ENCODE results near the gene FOXF1. TPM values are rescaled to one million over a fixed set of nuclear protein-coding genes. Genes with fewer than 3 reads are reported as not detected.

Gene FOXF1
- total RNA-seq, 2 experiments from 2014 or later, result not detected

DNA sequence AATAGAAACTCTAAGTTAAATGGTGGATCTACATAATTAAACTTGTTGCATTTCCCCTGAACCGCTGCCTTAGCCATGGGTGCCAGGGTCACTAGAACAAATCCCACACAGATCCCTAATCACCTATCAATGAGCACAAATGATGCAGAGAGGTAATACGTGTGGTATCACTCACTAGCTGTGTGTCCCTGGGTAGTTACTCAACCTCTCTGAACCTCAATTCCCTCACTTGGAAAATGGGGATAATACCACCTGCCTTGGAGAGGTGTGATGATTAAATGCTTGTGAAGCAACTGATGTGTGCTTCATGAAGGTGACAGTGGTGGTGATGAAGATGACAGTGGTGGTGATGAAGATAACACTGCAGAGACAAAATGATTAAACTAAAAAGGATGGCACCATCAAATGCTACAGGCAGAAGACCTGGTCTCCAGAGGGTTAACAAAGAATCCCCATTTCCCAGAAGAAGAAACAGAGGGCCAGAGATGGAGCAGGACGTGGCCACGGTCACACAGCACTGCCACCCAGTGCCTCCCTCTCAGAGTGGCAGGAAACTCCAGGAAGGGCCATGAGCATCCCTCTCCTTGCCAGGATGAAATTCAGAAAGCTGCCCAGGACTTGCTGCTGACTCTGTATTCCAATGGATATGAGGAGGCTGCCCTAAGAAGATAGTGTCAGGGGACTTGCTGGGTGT lies 17.9 kb upstream of the FOXF1 start:
- TF ChIP-seq, protein P1, sequence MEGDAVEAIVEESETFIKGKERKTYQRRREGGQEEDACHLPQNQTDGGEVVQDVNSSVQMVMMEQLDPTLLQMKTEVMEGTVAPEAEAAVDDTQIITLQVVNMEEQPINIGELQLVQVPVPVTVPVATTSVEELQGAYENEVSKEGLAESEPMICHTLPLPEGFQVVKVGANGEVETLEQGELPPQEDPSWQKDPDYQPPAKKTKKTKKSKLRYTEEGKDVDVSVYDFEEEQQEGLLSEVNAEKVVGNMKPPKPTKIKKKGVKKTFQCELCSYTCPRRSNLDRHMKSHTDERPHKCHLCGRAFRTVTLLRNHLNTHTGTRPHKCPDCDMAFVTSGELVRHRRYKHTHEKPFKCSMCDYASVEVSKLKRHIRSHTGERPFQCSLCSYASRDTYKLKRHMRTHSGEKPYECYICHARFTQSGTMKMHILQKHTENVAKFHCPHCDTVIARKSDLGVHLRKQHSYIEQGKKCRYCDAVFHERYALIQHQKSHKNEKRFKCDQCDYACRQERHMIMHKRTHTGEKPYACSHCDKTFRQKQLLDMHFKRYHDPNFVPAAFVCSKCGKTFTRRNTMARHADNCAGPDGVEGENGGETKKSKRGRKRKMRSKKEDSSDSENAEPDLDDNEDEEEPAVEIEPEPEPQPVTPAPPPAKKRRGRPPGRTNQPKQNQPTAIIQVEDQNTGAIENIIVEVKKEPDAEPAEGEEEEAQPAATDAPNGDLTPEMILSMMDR (IDR thresholded peaks at IDR 0.05), result no peak
- intact Hi-C loops (cut with micrococcal nuclease), result no loop called here
- ATAC-seq, result no peak
- ChIA-PET POLR2A (no interaction called here), CTCF (no interaction called here)
- peaks cover 61% of the 10 kb centered on the region for H3K27me3 Mint-ChIP-seq
- no peak overlapping the region for H3K27ac Mint-ChIP-seq
- no peaks in the 10 kb centered on the region for H3K36me3 Mint-ChIP-seq (ENCODE audit: low read depth)
- no peak overlapping the region for H3K4me3 Mint-ChIP-seq
- no peak for DNase-seq
- no peaks in the 10 kb centered on the region for H3K9me3 Mint-ChIP-seq
- peaks cover 3% of the 10 kb centered on the region for H3K4me1 Mint-ChIP-seq (ENCODE audit: low read depth)

DNA sequence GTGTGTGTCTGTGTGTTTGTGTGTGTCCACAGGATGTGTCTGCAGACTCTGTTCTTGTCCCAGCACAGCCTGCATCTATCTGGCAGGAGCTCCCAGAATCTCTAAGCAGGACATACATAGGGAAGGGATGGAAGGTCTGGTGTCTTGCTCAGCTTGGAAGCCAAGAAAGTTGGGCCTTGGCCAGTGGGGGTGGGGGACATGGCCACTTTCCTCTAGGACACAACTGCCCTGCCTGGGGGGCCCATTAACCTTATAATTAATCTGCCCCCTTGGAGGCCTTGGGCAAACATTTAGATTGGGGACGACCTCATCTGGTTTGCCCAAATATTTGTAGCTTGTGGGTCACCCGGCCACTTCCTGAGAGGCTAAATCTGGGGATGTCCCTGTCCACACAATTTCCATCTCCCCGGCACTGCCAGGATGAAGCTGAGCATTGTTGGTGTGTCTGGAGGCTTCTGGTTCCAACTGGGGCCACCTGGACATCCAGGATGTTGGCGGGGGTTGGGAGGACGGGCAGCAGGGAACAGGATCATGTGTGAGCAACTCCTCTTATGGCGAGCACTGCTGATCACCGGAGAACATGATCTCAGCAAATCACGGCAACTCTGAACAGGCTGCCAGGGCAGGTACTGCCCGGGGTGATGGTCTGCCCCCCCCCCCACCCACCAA lies 17.2 kb upstream of the FOXF1 start:
- ChIA-PET CTCF (interaction anchor here (0.6 to 1.3 kb wide), 2 partner anchors 27 to 769 kb away, joined by 3 to 5 read pairs; no protein-coding TSS in a partner anchor), POLR2A (no interaction called here)
- Mint-ChIP-seq H3K27ac (no peak overlapping the region), H3K4me3 (no peak overlapping the region), H3K4me1 (ENCODE audit: low read depth) (peaks cover 3% of the 10 kb centered on the region), H3K27me3 (peaks cover 65% of the 10 kb centered on the region), H3K36me3 (ENCODE audit: low read depth) (no peaks in the 10 kb centered on the region), H3K9me3 (no peaks in the 10 kb centered on the region)
- no peak for ATAC-seq
- TF ChIP-seq, protein P1 (IDR thresholded peaks at IDR 0.05), result no peak
- DNase-seq, result no peak
- intact Hi-C loops (cut with micrococcal nuclease), result no loop called here

DNA sequence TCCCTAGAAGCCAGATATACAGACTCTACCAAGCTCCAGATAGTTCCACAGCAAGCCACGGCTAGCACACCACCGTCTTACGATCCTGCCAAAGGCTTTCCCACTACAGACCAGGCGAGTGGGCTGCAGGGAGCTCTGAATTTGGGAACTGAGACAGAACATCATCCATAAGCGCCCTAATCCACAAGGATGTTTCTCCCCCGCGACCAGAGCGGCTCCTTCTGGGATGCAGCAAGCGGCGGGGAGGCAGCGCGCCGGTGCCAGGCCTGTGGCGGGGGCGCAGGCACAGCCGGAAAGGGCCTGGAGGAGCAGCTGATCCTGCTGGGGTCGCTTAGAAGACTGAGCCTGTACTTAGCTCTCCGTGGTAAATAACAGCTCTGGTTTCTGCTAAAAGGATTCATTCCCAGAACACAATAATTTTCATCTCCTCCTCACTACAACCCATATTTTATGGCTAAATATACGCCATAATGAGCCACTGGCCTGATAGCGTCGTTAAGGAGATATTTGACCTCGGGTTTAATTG lies 16.2 kb upstream of the FOXF1 start:
- intact Hi-C loops (cut with micrococcal nuclease), result no loop called here
- TF ChIP-seq, protein P1 (IDR thresholded peaks at IDR 0.05), result no peak
- Mint-ChIP-seq H3K4me1 (ENCODE audit: low read depth) (peaks cover 3% of the 10 kb centered on the region), H3K27ac (no peak overlapping the region), H3K27me3 (peaks cover 69% of the 10 kb centered on the region), H3K9me3 (no peaks in the 10 kb centered on the region), H3K4me3 (no peak overlapping the region), H3K36me3 (ENCODE audit: low read depth) (no peaks in the 10 kb centered on the region)
- ATAC-seq (no peak), DNase-seq (no peak)
- POLR2A ChIA-PET, result no interaction called here
- CTCF ChIA-PET, result interaction anchor here (1.3 kb wide), 1 partner anchor 26 kb away, joined by 5 read pairs; no protein-coding TSS in a partner anchor

DNA sequence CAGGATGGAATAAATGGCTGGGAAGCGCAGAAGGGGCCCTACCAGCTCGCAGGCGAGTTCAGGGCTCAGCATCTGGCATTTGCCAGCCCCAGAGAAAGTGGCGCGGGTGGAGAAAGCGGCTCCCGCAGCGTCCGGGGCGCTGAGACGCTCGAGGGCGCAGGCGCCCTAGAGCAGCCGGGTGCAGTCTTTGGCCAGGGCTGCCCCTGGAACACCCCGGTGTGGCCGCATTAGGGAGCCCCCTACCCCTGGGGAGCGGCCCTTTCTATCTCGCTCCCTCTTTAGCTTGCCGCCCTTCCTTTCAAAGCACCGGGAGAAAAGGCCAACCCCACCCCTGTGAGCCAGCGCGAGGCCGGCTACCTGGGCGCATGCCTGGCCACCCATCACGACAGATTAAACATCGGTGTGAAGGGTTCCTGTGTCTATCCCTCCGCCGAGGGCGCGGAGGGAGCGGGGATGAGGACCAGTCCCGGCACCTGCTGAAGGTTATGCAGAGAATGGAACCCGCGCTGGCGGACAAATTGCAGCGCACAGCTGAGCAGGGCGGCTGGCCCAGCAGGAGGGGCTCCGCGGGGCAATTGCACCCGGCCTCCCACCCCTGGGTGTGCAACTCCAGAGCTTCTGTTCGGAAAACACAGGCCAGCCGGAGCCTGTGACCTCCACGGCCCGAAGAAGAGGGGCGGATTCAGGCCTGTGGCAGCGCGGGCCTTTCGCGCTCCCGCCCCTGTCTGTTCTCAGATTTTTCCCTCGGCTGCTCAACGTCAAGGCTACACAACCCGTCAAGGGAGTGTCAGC lies 15.6 kb upstream of the FOXF1 start:
- CTCF ChIA-PET, result interaction anchor here (1.3 kb wide), 1 partner anchor 25 kb away, joined by 5 read pairs; no protein-coding TSS in a partner anchor
- POLR2A ChIA-PET, result no interaction called here
- no peak overlapping the region for H3K4me3 Mint-ChIP-seq
- no peaks in the 10 kb centered on the region for H3K9me3 Mint-ChIP-seq
- no peak overlapping the region for H3K27ac Mint-ChIP-seq
- H3K36me3 Mint-ChIP-seq (ENCODE audit: low read depth), result no peaks in the 10 kb centered on the region
- ATAC-seq (no peak), DNase-seq (no peak)
- intact Hi-C loops (cut with micrococcal nuclease), result no loop called here
- peaks cover 3% of the 10 kb centered on the region for H3K4me1 Mint-ChIP-seq (ENCODE audit: low read depth)
- TF ChIP-seq, protein P1 (IDR thresholded peaks at IDR 0.05), result no peak
- H3K27me3 Mint-ChIP-seq, result peaks cover 73% of the 10 kb centered on the region
